ENCODE measurements around the gene WIZ. TPM values are rescaled to one million over a fixed set of nuclear protein-coding genes. Genes with fewer than 3 reads are reported as not detected.
A peak's percentile ranks its signal among the peaks of the same experiment; 100 is the strongest.
"Not testable (repeated sequence)": the region's sequence is repeated elsewhere in the genome, so short reads cannot be mapped to it uniquely, and the experiment has no call there.

WIZ gene
- total RNA-seq, 1 experiment from 2014 or later: 27.3 TPM

DNA sequence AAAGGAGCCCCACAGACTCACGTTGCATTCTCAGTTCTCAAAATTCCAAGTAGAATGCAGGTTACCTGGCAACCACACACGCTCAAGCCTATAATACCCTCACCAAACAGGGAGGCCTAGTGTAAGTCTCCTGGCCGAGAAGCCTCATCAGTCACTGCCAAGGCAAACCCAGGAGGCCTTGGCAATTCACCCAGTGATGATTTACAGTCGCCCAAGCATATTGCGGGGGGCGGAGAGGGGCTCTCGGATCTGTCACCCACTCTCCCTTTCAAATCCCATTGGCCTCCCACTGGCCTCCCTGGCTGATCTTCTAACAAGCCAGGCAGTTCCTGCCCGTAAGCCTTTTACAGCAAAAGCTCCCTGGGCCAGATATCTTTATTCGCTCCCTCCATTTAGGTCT, 32.1 kb downstream of the WIZ start:
- H3K27me3 ChIP-seq (ENCODE audit: insufficient read depth, low read depth): no peaks in the 10 kb centered on the region
- CTCF ChIA-PET: interaction anchor here (0.6 kb wide), 1 partner anchor 62 kb away, joined by 3 read pairs; no protein-coding TSS in a partner anchor
- TF ChIP-seq, protein P1, sequence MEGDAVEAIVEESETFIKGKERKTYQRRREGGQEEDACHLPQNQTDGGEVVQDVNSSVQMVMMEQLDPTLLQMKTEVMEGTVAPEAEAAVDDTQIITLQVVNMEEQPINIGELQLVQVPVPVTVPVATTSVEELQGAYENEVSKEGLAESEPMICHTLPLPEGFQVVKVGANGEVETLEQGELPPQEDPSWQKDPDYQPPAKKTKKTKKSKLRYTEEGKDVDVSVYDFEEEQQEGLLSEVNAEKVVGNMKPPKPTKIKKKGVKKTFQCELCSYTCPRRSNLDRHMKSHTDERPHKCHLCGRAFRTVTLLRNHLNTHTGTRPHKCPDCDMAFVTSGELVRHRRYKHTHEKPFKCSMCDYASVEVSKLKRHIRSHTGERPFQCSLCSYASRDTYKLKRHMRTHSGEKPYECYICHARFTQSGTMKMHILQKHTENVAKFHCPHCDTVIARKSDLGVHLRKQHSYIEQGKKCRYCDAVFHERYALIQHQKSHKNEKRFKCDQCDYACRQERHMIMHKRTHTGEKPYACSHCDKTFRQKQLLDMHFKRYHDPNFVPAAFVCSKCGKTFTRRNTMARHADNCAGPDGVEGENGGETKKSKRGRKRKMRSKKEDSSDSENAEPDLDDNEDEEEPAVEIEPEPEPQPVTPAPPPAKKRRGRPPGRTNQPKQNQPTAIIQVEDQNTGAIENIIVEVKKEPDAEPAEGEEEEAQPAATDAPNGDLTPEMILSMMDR (conservative IDR thresholded peaks at IDR 0.05): no peak
- no peak for TF ChIP-seq EZH2 (IDR thresholded peaks at IDR 0.05; ENCODE audit: low read depth)
- H3F3A ChIP-seq (ENCODE audit: insufficient read depth, low read depth): peaks cover 28% of the 10 kb centered on the region; the same call in 1 of the 2 replicates
- H3K36me3 ChIP-seq (ENCODE audit: low read depth): peaks cover 7% of the 10 kb centered on the region; the same call in 1 of the 2 replicates
- no peak for DNase-seq
- no peak overlapping the region for H3K27ac ChIP-seq
- peak overlapping the region; percentile 87 for H3K4me3 ChIP-seq
- H3K4me1 ChIP-seq (replicated peaks; ENCODE audit: insufficient read depth): peaks cover 17% of the 10 kb centered on the region
- H3K9me2 ChIP-seq (ENCODE audit: insufficient read depth): no peaks in the 10 kb centered on the region
- no peak overlapping the region for H2AFZ ChIP-seq
- intact Hi-C loops (cut with micrococcal nuclease; ENCODE audit: unreplicated experiment): loop anchor here (2.0 to 5.0 kb wide), 2 partner anchors 39 to 135 kb away; partner anchors contain the start of gene AKAP8
- peaks cover 60% of the 10 kb centered on the region for H3K79me2 ChIP-seq (ENCODE audit: low read depth)
- H4K20me1 ChIP-seq (ENCODE audit: insufficient read depth): peaks cover 53% of the 10 kb centered on the region
- POLR2A ChIA-PET (ENCODE audit: unreplicated experiment): no interaction called here
- TSS peak; percentile 42 for BruUV-seq (replicated peaks)
- H3K4me2 ChIP-seq: peak overlapping the region; percentile 93
- H3K9me3 ChIP-seq (ENCODE audit: insufficient read depth, low read depth): no peaks in the 10 kb centered on the region

DNA sequence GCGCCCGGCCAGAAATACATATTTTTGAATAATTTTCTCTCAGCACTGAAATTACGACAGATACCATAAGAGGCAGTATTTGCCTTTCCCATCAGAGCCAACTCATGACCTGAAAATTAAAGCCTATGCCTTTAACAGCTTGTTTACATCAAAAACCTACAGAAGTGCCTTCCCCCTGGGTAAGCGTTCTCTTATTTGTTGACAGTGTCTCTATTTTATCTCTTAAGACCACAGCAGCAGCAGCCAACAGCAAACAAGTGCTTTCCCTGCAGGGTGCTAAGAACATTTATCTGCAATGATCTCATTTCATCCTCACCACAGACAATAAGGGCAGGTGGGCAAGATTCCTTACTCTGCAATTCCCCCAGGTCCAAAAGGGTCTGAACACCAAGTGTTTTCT, 36.9 kb downstream of the WIZ start:
- H3F3A ChIP-seq (ENCODE audit: insufficient read depth, low read depth): peaks cover 16% of the 10 kb centered on the region
- intact Hi-C loops (cut with micrococcal nuclease; ENCODE audit: unreplicated experiment): no loop called here
- H3K4me2 ChIP-seq: no peak overlapping the region
- CTCF ChIA-PET: no interaction called here
- H3K4me1 ChIP-seq (replicated peaks; ENCODE audit: insufficient read depth): peaks cover 29% of the 10 kb centered on the region
- no peaks in the 10 kb centered on the region for H3K9me3 ChIP-seq (ENCODE audit: insufficient read depth, low read depth)
- no TSS peak for BruUV-seq (replicated peaks)
- TF ChIP-seq EZH2 (IDR thresholded peaks at IDR 0.05; ENCODE audit: low read depth): no peak
- TF ChIP-seq, protein P1 (conservative IDR thresholded peaks at IDR 0.05): no peak
- no peaks in the 10 kb centered on the region for H3K9me2 ChIP-seq (ENCODE audit: insufficient read depth)
- no peaks in the 10 kb centered on the region for H3K27me3 ChIP-seq (ENCODE audit: insufficient read depth, low read depth)
- no peak overlapping the region for H2AFZ ChIP-seq
- peaks cover 97% of the 10 kb centered on the region for H4K20me1 ChIP-seq (ENCODE audit: insufficient read depth)
- H3K27ac ChIP-seq: no peak overlapping the region
- POLR2A ChIA-PET (ENCODE audit: unreplicated experiment): no interaction called here
- peaks cover 15% of the 10 kb centered on the region for H3K36me3 ChIP-seq (ENCODE audit: low read depth)
- DNase-seq: no peak
- H3K4me3 ChIP-seq: no peak overlapping the region
- H3K79me2 ChIP-seq (ENCODE audit: low read depth): peaks cover 100% of the 10 kb centered on the region

DNA sequence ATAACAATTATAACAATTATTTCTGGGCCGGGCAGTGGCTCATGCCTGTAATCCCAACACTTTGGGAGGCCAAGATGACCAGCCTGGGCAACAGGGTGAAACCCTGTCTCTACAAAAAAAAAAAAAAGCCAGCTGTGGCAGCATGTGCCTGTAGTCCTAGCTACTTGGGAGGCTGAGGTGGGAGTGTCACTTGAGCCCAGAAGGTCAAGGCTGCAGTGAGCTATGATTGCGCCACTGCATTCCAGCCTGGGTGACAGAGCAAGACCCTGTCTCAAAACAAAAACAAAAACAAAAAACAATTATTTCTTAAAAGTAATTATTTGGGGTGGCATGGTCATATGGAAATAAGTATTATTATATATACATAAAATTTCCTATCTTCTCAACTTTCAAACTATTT, 38.4 kb downstream of the WIZ start:
- Histone ChIP-seq H3K4me1 (replicated peaks; ENCODE audit: insufficient read depth) (peaks cover 17% of the 10 kb centered on the region; the same call in 1 of the 2 replicates), H3K36me3 (ENCODE audit: low read depth) (peaks cover 23% of the 10 kb centered on the region), H4K20me1 (ENCODE audit: insufficient read depth) (peaks cover 97% of the 10 kb centered on the region), H3K79me2 (ENCODE audit: low read depth) (peaks cover 100% of the 10 kb centered on the region), H3F3A (ENCODE audit: insufficient read depth, low read depth) (peaks cover 16% of the 10 kb centered on the region), H3K27ac (peak overlapping the region; percentile 25; the same call in 1 of the 2 replicates)
- POLR2A ChIA-PET (ENCODE audit: unreplicated experiment); intact Hi-C loops (cut with micrococcal nuclease; ENCODE audit: unreplicated experiment); DNase-seq; BruUV-seq (replicated peaks); H3K9me2 ChIP-seq (ENCODE audit: insufficient read depth); H2AFZ ChIP-seq; H3K27me3 ChIP-seq (ENCODE audit: insufficient read depth, low read depth); H3K9me3 ChIP-seq (ENCODE audit: insufficient read depth, low read depth); H3K4me2 ChIP-seq; CTCF ChIA-PET; H3K4me3 ChIP-seq: not testable (repeated sequence)

DNA sequence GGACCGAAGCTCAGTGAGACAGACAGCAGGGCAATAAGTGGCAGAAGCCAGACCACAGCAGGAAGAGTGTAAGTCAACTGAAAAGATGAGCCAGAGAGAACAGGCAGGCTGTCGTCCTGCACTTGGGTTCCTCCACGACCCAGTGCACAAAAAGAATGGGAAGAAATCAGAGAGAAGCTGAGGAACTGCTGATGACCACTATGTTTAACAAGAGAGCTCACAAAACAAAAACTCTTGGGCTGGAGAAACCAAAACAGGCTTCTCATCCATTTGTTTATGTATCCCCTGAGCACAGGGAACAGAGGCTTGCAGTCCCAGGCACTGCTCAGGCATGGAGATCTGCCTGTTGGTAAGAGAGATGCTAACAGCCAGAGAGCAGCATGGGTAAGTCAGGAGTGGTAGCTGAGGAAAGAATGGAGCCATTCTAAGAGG, 45.0 kb downstream of the WIZ start:
- H3K9me3 ChIP-seq (ENCODE audit: insufficient read depth, low read depth): no peaks in the 10 kb centered on the region
- H3K79me2 ChIP-seq (ENCODE audit: low read depth): peaks cover 80% of the 10 kb centered on the region
- ChIA-PET CTCF (interaction anchor here (0.6 kb wide), 1 partner anchor 209 kb away, joined by 4 read pairs; no protein-coding TSS in a partner anchor), POLR2A (ENCODE audit: unreplicated experiment) (interaction anchor here (0.6 kb wide), 1 partner anchor 61 kb away, joined by 12 read pairs; no protein-coding TSS in a partner anchor)
- H4K20me1 ChIP-seq (ENCODE audit: insufficient read depth): peaks cover 93% of the 10 kb centered on the region
- TF ChIP-seq, protein P1 (conservative IDR thresholded peaks at IDR 0.05): no peak
- TF ChIP-seq EZH2 (IDR thresholded peaks at IDR 0.05; ENCODE audit: low read depth): no peak
- H3K27me3 ChIP-seq (ENCODE audit: insufficient read depth, low read depth): no peaks in the 10 kb centered on the region
- intact Hi-C loops (cut with micrococcal nuclease; ENCODE audit: unreplicated experiment): no loop called here
- no peaks in the 10 kb centered on the region for H3K9me2 ChIP-seq (ENCODE audit: insufficient read depth)
- no peak overlapping the region for H2AFZ ChIP-seq
- no peak overlapping the region for H3K27ac ChIP-seq
- no peak overlapping the region for H3K4me2 ChIP-seq
- peaks cover 3% of the 10 kb centered on the region; the same call in 1 of the 2 replicates for H3F3A ChIP-seq (ENCODE audit: insufficient read depth, low read depth)
- H3K36me3 ChIP-seq (ENCODE audit: low read depth): peaks cover 35% of the 10 kb centered on the region; the same call in 1 of the 2 replicates
- H3K4me1 ChIP-seq (replicated peaks; ENCODE audit: insufficient read depth): no peaks in the 10 kb centered on the region
- no peak for DNase-seq
- no TSS peak for BruUV-seq (replicated peaks)
- H3K4me3 ChIP-seq: no peak overlapping the region

Data from PC-9 (cell line).